D721Med (cell line): ENCODE data around the gene KCNAB2.

ENCODE experiments used
- DNase-seq: peaks from one replicate; pipeline ENCODE4 v3.0.0; 2011; ENCODE audit warnings: low spot score; ENCODE audit not compliant: insufficient read length
- FAIRE-seq: peaks from 2 replicates; lab custom pipeline; 2011; peaks lifted over from hg19 to GRCh38; lab: Jason Lieb, UNC
- CTCF ChIP-seq: IDR thresholded peaks from 2 replicates; pipeline ENCODE4 v1.5.1; 2012; ENCODE audit warnings: mild to moderate bottlenecking, control low read depth; ENCODE audit not compliant: insufficient read depth; ENCODE audit errors: missing control alignments

KCNAB2 gene

GRCh38 chr1:6019166-6019845 lies 26.4 kb upstream of the KCNAB2 start:
- no peak for FAIRE-seq
- TF ChIP-seq CTCF, result no peak
- DNase-seq, result no peak

GRCh38 chr1:6022193-6022592 lies 23.5 kb upstream of the KCNAB2 start:
- DNase-seq (no peak), FAIRE-seq (no peak)
- TF ChIP-seq CTCF, result no peak

- no peak for DNase-seq
- no peak for TF ChIP-seq CTCF
- FAIRE-seq, result no peak
These were observed 22.3 kb upstream of the KCNAB2 start for GRCh38 chr1:6023346-6023745.

GRCh38 chr1:6024376-6024775 lies 21.3 kb upstream of the KCNAB2 start:
- TF ChIP-seq CTCF, result no peak
- DNase-seq (no peak), FAIRE-seq (no peak)

GRCh38 chr1:6025269-6026094 lies 20.2 kb upstream of the KCNAB2 start:
- TF ChIP-seq CTCF, result no peak
- FAIRE-seq (no peak), DNase-seq (no peak)

GRCh38 chr1:6026095-6026809 lies 19.4 kb upstream of the KCNAB2 start:
- no peak for TF ChIP-seq CTCF
- FAIRE-seq (no peak), DNase-seq (no peak)
